ENCODE data around the gene SLC2A8.
A peak's percentile ranks its signal among the peaks of the same experiment; 100 is the strongest.

SLC2A8 gene

DNA sequence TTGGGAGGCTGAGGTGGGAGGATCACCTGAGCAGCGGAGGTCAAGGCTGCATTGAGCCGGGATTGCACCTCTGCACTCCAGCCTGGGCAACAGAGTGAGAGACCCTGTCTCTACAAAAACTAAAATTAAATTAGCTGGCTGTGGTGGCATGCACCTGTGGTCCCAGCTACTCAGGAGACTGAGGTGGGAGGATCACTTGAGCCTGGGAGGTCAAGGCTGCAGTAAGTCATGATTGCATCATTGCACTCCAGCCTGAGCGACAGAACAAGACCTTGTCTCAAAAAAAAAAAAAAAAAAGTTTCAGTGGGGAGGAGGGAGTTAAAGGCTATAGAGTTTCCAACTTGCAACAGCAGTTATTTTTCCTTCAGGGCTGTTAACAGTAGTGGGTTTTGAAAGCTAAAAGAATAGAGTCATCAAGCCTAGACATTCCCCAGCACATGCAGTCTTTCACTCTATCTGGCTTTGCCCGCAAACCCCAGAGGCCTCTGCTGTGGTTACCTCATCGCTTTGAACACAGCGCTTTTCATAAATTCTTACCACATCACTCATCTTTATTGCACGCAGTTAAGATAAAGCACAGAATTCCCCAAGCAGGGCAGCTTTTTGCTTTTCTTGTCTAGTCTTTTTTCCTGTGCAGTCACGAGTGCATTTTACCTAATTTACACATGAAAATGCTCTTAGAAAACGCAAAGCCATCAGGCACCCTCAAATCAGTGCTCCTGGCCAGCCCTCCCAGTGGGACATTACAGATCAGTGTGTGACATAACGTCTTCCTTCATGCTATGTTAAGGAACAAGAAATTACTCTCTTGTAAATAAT, 8.7 kb upstream of the SLC2A8 start:
- peak; percentile 97 for DNase-seq (ENCODE audit: low read depth)
- no peak overlapping the region for H3K4me3 ChIP-seq (ENCODE audit: low read length)
- TF ChIP-seq, protein P1, sequence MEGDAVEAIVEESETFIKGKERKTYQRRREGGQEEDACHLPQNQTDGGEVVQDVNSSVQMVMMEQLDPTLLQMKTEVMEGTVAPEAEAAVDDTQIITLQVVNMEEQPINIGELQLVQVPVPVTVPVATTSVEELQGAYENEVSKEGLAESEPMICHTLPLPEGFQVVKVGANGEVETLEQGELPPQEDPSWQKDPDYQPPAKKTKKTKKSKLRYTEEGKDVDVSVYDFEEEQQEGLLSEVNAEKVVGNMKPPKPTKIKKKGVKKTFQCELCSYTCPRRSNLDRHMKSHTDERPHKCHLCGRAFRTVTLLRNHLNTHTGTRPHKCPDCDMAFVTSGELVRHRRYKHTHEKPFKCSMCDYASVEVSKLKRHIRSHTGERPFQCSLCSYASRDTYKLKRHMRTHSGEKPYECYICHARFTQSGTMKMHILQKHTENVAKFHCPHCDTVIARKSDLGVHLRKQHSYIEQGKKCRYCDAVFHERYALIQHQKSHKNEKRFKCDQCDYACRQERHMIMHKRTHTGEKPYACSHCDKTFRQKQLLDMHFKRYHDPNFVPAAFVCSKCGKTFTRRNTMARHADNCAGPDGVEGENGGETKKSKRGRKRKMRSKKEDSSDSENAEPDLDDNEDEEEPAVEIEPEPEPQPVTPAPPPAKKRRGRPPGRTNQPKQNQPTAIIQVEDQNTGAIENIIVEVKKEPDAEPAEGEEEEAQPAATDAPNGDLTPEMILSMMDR (IDR thresholded peaks at IDR 0.05; ENCODE audit: insufficient read depth, low read depth, low read length, missing control alignments), result no peak

DNA sequence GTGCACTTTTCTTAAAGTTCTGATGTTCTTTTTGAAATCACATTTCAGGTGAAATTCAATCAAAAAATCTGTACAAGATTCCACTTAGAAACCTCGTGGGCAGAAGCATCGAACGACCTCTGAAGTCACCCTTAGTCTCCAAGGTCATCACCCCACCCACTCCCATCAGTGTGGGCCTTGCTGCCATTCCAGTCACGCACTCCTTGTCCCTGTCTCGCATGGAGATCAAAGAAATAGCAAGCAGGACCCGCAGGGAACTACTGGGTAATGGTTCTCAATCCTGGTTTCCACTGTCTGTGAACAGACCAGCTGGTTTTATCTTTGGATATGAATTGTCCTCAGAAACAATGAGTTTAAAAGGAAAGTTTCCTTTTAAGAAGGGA, 8.1 kb upstream of the SLC2A8 start:
- TF ChIP-seq, protein P1 (IDR thresholded peaks at IDR 0.05; ENCODE audit: insufficient read depth, low read depth, low read length, missing control alignments), result no peak
- no peak for DNase-seq (ENCODE audit: low read depth)
- no peak overlapping the region for H3K4me3 ChIP-seq (ENCODE audit: low read length)

DNA sequence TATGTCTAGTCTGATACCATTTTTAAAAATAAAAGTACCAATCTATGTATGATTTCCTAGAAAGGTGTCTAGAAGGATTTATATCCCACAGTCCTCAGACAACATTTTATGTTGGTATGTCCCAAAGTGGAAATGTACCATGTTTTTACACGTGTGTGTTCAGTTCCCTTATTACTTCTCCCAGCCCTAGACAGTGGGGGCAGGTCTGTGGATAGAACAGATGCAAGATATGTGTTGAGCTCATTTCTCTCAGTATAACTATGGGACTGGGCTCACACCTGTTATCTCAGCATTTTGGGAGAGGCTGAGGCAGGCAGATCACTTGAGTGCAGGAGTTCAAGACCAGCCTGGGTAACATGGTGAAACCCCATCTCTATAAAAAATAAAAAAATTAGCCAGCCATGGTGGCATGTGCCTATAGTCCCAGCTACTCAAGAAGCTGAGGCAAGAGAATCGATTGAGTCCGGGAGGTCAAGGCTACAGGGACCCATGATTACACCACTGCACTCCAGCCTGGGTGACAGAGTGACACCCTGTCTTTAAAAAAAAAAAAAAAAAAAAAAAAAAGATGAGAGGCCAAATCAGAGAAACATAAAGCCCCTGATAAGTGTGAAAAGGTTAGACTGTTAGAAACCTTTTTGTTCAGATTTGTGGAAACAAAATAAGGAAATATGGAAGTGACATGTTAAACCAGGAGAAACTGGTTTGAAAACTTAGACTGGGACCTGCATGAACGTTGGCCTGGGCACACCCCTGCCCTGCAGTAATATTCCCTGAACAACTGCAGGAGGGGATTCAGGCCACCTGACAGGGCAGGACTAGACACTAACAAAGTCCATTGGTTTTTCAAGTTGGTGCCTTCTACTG, 7.4 kb upstream of the SLC2A8 start:
- H3K4me3 ChIP-seq (ENCODE audit: low read length), result no peak overlapping the region
- DNase-seq (ENCODE audit: low read depth), result no peak
- TF ChIP-seq, protein P1 (IDR thresholded peaks at IDR 0.05; ENCODE audit: insufficient read depth, low read depth, low read length, missing control alignments), result no peak

GRCh38 chr9:127390248-127390545, 6.8 kb upstream of the SLC2A8 start:
- no peak overlapping the region for H3K4me3 ChIP-seq (ENCODE audit: low read length)
- DNase-seq (ENCODE audit: low read depth), result no peak
- TF ChIP-seq, protein P1 (IDR thresholded peaks at IDR 0.05; ENCODE audit: insufficient read depth, low read depth, low read length, missing control alignments), result no peak

GRCh38 chr9:127390563-127390962, 6.4 kb upstream of the SLC2A8 start:
- TF ChIP-seq, protein P1 (IDR thresholded peaks at IDR 0.05; ENCODE audit: insufficient read depth, low read depth, low read length, missing control alignments), result no peak
- no peak for DNase-seq (ENCODE audit: low read depth)
- no peak overlapping the region for H3K4me3 ChIP-seq (ENCODE audit: low read length)

GRCh38 chr9:127392166-127392565, 4.8 kb upstream of the SLC2A8 start:
- TF ChIP-seq, protein P1 (IDR thresholded peaks at IDR 0.05; ENCODE audit: insufficient read depth, low read depth, low read length, missing control alignments), result no peak
- H3K4me3 ChIP-seq (ENCODE audit: low read length), result no peak overlapping the region
- DNase-seq (ENCODE audit: low read depth), result no peak
